Retinal pigment epithelial cell (primary cell): ENCODE measurements around the gene MIOX.
A peak's percentile ranks its signal among the peaks of the same experiment; 100 is the strongest.

ENCODE experiments used
- DNase-seq: peaks from one replicate; pipeline ENCODE4 v3.0.0-alpha.2; 2010; ENCODE audit warnings: low read depth
- H3K4me3 ChIP-seq: 2 replicates; pipeline ENCODE4 v1.5.1; 2011; ENCODE audit warnings: mild to moderate bottlenecking, low read length, control low read depth, moderate library complexity
- TF ChIP-seq, protein P1 (sequence below): conservative IDR thresholded peaks from 2 replicates; pipeline ENCODE4 v1.5.1; 2011; ENCODE audit warnings: low read depth, low read length, control low read depth, inconsistent platforms

The MIOX gene

DNA sequence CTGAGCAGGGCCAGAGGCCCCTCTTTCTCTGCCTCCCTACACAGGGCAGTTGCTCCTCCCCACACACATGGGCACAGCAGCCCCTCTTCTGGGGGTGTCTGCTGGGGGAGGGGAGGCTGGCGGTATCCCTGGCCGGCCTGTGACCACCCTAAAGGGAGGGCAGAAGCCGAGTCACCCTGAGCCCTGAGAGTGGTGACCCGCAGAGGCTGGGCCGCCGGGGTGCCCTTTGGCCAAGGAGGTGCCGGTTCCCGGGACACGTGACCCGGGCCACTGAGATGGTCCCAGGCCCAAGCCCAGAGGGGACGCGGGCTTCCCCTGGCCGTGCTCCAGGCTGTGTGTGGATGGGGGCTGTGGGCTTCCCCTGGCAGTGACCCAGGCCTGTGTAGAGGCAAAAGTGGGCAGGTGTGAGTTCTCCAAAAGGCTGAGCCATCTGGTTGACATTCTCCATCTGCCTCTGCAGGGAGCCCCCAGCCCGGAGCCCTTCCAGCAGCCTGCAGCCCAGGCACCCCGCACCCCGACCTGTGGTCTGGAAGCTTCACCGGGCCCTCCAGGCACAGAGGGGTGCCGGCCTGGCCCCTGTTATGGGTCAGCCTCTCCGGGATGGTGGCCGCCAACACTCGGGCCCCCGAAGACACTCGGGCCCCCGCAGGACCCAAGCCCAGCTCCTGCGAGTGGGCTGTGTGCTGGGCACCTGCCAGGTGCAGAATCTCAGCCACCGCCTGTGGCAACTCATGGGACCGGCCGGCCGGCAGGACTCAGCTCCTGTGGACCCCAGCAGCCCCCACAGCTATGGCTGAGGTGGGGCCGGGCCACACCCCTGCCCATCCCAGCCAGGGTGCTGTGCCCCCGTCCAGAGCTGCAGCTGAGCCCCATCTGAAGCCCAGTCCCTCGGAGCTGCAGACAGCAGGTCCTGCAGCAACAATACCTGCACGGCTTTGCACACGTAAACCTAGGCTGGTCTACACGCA lies 4.3 kb upstream of the MIOX start:
- no peak for DNase-seq
- TF ChIP-seq, protein P1, sequence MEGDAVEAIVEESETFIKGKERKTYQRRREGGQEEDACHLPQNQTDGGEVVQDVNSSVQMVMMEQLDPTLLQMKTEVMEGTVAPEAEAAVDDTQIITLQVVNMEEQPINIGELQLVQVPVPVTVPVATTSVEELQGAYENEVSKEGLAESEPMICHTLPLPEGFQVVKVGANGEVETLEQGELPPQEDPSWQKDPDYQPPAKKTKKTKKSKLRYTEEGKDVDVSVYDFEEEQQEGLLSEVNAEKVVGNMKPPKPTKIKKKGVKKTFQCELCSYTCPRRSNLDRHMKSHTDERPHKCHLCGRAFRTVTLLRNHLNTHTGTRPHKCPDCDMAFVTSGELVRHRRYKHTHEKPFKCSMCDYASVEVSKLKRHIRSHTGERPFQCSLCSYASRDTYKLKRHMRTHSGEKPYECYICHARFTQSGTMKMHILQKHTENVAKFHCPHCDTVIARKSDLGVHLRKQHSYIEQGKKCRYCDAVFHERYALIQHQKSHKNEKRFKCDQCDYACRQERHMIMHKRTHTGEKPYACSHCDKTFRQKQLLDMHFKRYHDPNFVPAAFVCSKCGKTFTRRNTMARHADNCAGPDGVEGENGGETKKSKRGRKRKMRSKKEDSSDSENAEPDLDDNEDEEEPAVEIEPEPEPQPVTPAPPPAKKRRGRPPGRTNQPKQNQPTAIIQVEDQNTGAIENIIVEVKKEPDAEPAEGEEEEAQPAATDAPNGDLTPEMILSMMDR: no peak
- peak overlapping the region; percentile 25 for H3K4me3 ChIP-seq

DNA sequence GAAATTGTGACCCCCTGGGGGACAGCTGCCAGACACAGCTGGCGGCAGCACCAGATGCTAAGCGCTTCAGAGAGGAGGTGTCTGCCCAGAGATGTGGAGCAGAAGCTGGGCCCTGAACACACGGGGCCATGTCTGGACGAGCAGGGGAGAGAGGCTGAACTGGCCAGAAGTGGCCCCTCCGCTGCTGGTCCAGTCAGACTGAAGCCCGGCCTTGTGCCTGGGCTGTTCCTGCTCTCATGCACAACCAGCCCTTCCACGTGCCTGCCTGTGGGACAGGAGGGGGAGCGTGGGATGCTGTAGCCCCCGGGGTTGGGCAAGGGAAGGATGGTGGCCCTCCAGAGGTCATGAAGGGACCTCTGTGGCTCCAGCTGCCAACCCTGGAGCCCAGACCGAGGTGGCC lies 3.6 kb upstream of the MIOX start:
- DNase-seq: no peak
- H3K4me3 ChIP-seq: no peak overlapping the region
- TF ChIP-seq, protein P1: no peak

DNA sequence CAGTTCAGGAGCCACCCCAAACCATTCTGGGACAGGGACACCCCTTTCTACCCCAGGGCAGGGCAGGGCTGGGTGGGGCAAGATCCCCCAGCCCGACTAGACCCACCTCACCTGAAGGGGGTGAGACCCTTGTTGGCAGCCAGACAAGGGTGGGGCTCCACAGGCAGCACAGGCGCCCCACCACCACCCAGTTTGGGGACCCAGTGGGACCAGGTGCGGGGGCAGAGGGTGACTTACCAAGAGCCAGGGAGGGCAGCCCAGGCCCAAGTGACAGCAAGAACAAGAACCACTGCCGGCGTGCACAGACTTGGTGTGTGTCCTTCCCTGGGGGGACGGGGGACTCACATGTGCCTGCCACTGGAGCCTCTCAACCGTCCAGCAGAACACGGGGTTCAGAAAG lies 3.1 kb upstream of the MIOX start:
- DNase-seq: no peak
- TF ChIP-seq, protein P1: no peak
- H3K4me3 ChIP-seq: no peak overlapping the region

DNA sequence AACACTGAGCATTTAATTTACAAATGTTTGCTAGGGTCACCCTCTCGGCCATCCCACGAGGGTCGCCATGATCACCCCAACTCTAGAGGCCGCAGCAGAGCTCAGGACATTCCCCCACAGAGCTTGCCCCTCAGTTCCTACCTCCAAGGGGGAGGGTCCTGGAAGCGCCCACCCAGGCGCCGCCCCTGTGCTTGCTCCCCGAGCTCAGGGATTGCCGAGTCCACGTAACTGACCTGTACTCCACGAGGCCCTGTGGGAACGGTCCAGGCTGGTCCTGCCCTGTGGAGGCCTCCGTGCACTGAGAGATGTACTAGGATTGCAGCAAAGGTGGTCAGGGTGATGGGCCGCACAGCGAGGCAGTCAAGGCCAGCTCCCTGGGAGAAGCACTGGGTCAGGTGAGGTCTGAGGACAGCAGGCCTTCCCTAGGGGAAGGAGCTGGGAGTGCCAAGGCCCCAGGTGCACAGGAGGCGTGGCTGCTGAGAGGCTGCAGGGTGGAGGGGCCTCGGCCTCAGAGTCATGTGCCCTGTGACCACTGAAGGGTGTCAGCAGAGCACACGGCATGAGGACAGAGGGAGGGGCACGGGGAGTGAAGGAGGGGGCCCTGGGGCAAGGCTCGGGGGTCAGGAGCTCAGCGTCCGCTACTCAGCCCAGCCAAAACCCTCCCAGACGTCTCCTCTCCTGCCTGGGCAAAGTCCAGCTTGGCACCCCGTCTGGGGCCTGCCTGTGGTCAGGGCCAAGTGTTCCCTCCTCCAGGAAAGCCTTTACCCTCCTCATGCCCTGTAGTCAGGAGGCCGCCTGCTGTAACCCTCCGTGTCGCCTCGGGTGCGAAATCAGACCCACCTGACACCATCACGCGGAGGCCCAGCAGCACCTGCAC lies 2.4 kb upstream of the MIOX start:
- TF ChIP-seq, protein P1: no peak
- DNase-seq: no peak
- H3K4me3 ChIP-seq: no peak overlapping the region

DNA sequence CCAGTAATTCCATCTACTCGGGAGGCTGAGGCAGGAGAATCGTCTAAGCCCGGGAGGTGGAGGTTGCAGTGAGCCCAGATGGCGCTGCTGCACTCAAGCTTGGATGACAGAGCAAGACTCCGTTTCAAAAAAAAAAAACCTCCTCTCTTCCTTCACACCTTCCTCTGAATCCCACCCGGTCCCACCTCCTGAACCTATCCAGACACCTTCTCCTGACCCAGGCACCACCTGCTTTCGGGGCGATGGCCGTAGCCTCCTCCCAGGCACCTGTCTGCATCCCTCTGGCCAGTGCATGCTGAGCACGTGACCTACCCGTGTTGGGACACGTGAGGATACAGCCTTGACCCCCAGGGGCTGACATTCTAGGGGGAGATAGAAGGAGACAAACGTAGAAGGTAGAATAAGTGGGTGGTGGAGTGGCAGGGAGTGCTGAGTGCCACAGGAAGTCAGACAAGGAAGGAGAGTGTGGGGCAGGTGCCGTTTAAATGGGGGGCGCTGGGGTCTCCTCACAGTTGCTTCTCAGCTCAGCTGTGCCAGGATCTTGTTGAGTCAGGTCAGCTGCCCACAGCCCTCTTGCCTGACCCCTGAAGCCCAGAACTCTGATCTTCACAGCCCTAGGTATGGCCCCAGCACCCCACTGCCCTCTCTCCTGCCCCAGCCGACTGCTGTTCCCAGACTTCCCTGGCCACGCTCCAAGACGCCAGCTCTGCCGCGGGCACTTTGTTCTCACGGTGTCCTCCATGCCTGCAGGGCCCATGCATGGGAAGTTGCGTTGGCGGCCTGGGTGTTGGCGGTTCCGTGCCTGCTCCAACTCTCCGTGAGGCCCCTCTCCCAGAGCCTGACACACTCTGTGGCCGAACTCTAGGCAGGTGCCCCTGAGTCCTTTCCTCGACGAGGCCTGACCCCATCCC lies 1.2 kb upstream of the MIOX start:
- TF ChIP-seq, protein P1: no peak
- H3K4me3 ChIP-seq: no peak overlapping the region
- no peak for DNase-seq

DNA sequence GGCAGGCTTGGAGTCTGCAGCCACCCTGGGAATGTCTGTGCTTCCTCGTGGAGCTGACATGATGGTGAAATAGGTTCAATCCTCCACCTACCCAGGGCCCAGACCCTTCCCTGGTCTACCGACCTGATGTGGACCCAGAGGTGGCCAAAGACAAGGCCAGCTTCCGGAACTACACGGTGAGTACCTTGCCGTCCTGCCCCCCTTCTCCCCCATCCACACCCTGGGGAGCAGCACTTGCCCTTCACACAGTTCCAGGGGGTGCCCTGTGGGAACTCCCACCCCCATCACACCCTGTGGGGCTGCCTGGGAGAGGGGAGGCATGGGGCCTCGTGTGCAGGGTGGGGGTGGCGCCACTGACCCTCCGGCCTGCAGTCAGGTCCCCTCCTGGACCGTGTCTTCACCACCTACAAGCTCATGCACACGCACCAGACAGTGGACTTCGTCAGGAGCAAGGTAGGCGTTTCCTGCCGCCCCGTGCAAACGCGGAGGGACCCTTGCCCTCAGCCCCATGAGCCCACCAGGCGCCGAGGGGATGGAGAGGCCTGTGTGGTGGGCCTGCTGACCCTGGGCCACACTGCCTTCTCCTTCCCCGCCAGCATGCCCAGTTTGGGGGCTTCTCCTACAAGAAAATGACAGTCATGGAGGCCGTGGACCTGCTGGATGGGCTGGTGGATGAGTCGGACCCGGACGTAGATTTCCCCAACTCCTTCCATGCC lies 789 bp downstream of the MIOX start:
- no peak for DNase-seq
- TF ChIP-seq, protein P1: no peak
- no peak overlapping the region for H3K4me3 ChIP-seq
